Measurements from ENCODE around the gene SNAP29.

DNA sequence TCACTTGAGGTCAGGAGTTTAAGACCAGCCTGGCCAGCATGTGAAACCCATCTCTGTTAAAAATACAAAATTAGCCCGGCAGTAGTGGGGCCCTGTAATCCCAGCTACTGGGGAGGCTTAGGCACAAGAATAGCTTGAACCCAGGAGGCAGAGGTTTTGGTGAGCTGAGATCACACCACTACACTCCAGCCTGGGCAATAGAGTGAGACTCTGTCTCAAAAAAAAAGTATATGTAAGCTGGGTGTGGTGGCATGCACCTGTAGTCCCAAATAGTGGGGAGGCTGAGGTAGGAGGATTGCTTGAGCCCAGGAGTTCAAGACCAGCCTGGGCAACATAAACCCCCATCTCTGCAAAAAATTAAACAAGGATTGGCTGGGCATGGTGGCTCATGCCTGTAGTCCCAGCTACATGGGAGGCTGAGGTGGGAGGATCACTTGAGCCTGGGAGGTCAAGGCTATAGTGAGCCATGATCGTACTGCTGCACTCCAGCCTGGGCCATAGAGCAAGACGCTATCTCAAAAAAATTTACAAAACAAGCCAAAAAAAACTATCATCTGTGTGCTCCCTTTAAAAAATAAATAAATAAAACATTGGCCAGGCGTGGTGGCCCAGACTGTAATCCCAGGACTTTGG lies 69.2 kb downstream of the SNAP29 start:
- TF ChIP-seq, protein P1, sequence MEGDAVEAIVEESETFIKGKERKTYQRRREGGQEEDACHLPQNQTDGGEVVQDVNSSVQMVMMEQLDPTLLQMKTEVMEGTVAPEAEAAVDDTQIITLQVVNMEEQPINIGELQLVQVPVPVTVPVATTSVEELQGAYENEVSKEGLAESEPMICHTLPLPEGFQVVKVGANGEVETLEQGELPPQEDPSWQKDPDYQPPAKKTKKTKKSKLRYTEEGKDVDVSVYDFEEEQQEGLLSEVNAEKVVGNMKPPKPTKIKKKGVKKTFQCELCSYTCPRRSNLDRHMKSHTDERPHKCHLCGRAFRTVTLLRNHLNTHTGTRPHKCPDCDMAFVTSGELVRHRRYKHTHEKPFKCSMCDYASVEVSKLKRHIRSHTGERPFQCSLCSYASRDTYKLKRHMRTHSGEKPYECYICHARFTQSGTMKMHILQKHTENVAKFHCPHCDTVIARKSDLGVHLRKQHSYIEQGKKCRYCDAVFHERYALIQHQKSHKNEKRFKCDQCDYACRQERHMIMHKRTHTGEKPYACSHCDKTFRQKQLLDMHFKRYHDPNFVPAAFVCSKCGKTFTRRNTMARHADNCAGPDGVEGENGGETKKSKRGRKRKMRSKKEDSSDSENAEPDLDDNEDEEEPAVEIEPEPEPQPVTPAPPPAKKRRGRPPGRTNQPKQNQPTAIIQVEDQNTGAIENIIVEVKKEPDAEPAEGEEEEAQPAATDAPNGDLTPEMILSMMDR (IDR thresholded peaks at IDR 0.05) = no peak
- no peak for TF ChIP-seq POLR2A (IDR thresholded peaks at IDR 0.05)

Data from body of pancreas (tissue), 4 donors.